HG02798 (cell line): ENCODE results near the gene RPRM.
"Not testable (repeated sequence)": the region's sequence is repeated elsewhere in the genome, so short reads cannot be mapped to it uniquely, and the experiment has no call there.

Experiments
- ATAC-seq: cut with Tn5 transposase; IDR thresholded peaks from one replicate; pipeline ENCODE4 v1.9.1; 2021; ENCODE audit warnings: mild to moderate bottlenecking; ENCODE audit not compliant: unreplicated experiment, poor library complexity

Gene RPRM

GRCh38 chr2:153478289-153479261 is at the start of gene RPRM:
RPRM (minus strand) TSS chr2:153478762; CDS start chr2:153478565, 197 bp downstream.
- ATAC-seq = peak; percentile 88

GRCh38 chr2:153519257-153519875 is 40.8 kb upstream of the RPRM start:
- ATAC-seq = no peak

GRCh38 chr2:153512331-153512730 is 33.8 kb upstream of the RPRM start:
- no peak for ATAC-seq

- no peak for ATAC-seq
Observed at GRCh38 chr2:153510996-153511395, 32.4 kb upstream of the RPRM start.

GRCh38 chr2:153509133-153509532 is 30.6 kb upstream of the RPRM start:
- ATAC-seq = no peak

- not testable (repeated sequence) for ATAC-seq
Observed at GRCh38 chr2:153506499-153506898, 27.9 kb upstream of the RPRM start.

- no peak for ATAC-seq
Observed at GRCh38 chr2:153499439-153499838, 20.9 kb upstream of the RPRM start.

GRCh38 chr2:153497938-153498629 is 19.5 kb upstream of the RPRM start:
- no peak for ATAC-seq

- ATAC-seq = no peak
Observed at GRCh38 chr2:153495725-153496124, 17.2 kb upstream of the RPRM start.

- ATAC-seq = no peak
Observed at GRCh38 chr2:153488072-153488471, 9.5 kb upstream of the RPRM start.

- no peak for ATAC-seq
Observed at GRCh38 chr2:153487448-153487847, 8.9 kb upstream of the RPRM start.

GRCh38 chr2:153479573-153479972 is 1.0 kb upstream of the RPRM start:
- no peak for ATAC-seq

GRCh38 chr2:153477636-153478288 is 800 bp downstream of the RPRM start:
- ATAC-seq = no peak

GRCh38 chr2:153476816-153477635 is 1.5 kb downstream of the RPRM start:
- no peak for ATAC-seq

GRCh38 chr2:153476491-153476815 is 2.1 kb downstream of the RPRM start:
- ATAC-seq = no peak

GRCh38 chr2:153474876-153475435 is 3.6 kb downstream of the RPRM start:
- ATAC-seq = no peak

- no peak for ATAC-seq
Observed at GRCh38 chr2:153474407-153474806, 4.2 kb downstream of the RPRM start.

- ATAC-seq = no peak
Observed at GRCh38 chr2:153470867-153471266, 7.7 kb downstream of the RPRM start.

- no peak for ATAC-seq
Observed at GRCh38 chr2:153464395-153464794, 14.2 kb downstream of the RPRM start.
